Upper lobe of left lung (tissue), 6 donors: ENCODE results near the gene FGL2. TPM values are rescaled to one million over a fixed set of nuclear protein-coding genes. Genes with fewer than 3 reads are reported as not detected.
"Not testable (repeated sequence)": the region's sequence is repeated elsewhere in the genome, so short reads cannot be mapped to it uniquely, and the experiment has no call there.

Source experiments
- ATAC-seq, 2 donors: fragments of 200-7000 bp; cut with Tn5 transposase; one replicate each; pipeline ENCODE4 v1.9.1; 2022; ENCODE audit warnings: mild to moderate bottlenecking in 2 of 2, moderate library complexity in 2 of 2; ENCODE audit not compliant: low FRiP score in 2 of 2
- DNase-seq, 2 donors: peaks; one replicate each; pipeline ENCODE4 v3.0.0-alpha.2; 2019 to 2020
- H3K27ac ChIP-seq, 4 donors: fragments of 200-600 bp; sonication (generic); one replicate each; pipeline ENCODE4 v1.5.1; 2016 to 2019
- H3K27me3 ChIP-seq, 4 donors: fragments of 200-600 bp; sonication (generic); one replicate each; pipeline ENCODE4 v1.5.1; 2017 to 2019
- H3K36me3 ChIP-seq, 4 donors: fragments of 200-600 bp; sonication (generic); one replicate each; pipeline ENCODE4 v1.5.1; 2016 to 2019
- H3K4me1 ChIP-seq, 4 donors: fragments of 200-600 bp; sonication (generic); one replicate each; pipeline ENCODE4 v1.5.1; 2018 to 2019
- H3K4me3 ChIP-seq, 4 donors: fragments of 200-600 bp; sonication (generic); one replicate each; pipeline ENCODE4 v1.5.1; 2017 to 2019; ENCODE audit warnings: mild to moderate bottlenecking in 2 of 4, moderate library complexity in 1 of 4
- H3K9me3 ChIP-seq, 4 donors: fragments of 200-600 bp; sonication (generic); one replicate each; pipeline ENCODE4 v1.5.1; 2018 to 2019
- WGBS, 2 donors: methylation state at CpG; one replicate each; pipeline ENCODE4 v1.1.5; 2017 to 2018; 5-methylcytosine and 5-hydroxymethylcytosine counted together
- total RNA-seq, 6 donors: library from RNA; depleted of rRNA in 4 of 6; stranded (reverse); fragments of >200 nt in 4 of 6; gene quantifications; one replicate each; pipeline versions ENCODE4 v1.1.0 to v1.2.1, GENCODE V29; 2016 to 2021
- donor health status: DM: no; HTN: no; CAD: no; lungs with moderate emphysema.
- donor health status: DM: no; HTN: yes; CAD: no; lungs with severe emphysema.

Gene FGL2
- total RNA-seq, 6 donors from 2014 or later, result 4.2 to 47.3 (median 19.0) TPM

DNA sequence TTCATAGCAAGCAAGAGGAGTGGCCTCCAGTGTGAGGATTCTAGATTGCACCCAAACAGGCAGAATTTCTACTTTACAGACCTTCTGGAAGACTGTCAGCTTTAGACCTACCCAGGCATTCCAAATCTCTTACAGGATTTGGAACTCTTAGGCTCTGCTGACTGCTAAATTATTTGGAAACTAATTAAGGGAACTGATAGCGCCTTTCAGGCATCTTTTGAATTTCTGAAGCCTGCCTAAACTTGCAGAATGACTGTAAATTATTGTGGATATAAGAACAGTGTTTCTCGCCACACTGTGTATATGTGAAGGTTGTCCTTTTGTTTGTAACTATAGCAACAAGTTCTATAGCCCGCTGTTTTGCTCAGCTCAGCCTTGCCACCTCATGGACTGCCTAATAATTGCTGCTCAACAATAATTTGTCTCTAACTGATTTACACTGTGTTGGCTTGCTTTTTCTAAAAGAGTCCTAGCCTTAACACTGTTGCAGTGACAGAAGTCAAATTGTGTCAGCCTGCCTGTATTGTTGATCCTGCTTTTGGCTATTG is 44.6 kb downstream of the FGL2 start:
- not testable (repeated sequence) for H3K9me3 ChIP-seq, H3K27ac ChIP-seq, H3K36me3 ChIP-seq, DNase-seq, H3K4me3 ChIP-seq, H3K4me1 ChIP-seq, H3K27me3 ChIP-seq
- 50 to 92% methylated on average over 2 to 3 of the region's 3 CpGs for WGBS, 2 donors
- peak in 1 of 2 donors; percentile 79 for ATAC-seq

DNA sequence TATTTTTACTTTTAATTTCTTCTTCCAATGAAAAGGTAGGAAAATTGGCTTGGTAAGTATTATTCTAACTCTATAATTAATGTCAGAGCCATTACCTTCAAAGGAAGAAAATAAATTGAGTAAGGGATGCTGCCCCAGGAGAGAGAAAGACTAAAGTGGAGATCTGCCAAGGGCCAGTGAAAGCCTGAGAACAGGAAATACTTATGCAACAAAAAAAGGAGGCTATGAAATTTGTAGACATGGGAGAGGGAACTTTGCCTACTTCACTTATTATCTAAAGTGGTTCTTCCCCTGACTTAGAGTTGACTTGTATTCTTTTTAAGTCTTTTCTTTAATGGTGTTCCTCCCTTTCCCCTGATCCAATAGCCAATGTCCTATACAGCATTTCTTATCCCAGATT is 47.4 kb downstream of the FGL2 start:
- ATAC-seq, result not testable (repeated sequence)

More for the DNA sequence above, 47.4 kb downstream of the FGL2 start:
- not testable (repeated sequence) for H3K4me3 ChIP-seq, H3K4me1 ChIP-seq, H3K27me3 ChIP-seq, H3K36me3 ChIP-seq, H3K9me3 ChIP-seq, DNase-seq, H3K27ac ChIP-seq

Other genes with a start within 250 kb of the FGL2 start
- gene SPDYE17, start 167.5 kb downstream of the FGL2 start, total RNA-seq, result not detected
- gene SPDYE18, start 137.3 kb downstream of the FGL2 start, total RNA-seq, result 1 to 10 TPM in 2 of 6 donors, under 1 TPM in 2, not detected in 2; 0.51 to 7.3 (median 1.5) TPM
- 10 to 100 TPM in 3 of 6 donors, 1 to 10 TPM in 3; 3.6 to 62.4 (median 18.7) TPM for gene CCDC146, start 77.2 kb downstream of the FGL2 start, total RNA-seq
- 100 to 1,000 TPM in 2 of 6 donors, 10 to 100 TPM in 4; 44.0 to 160 (median 73.8) TPM for gene GSAP, start 216.5 kb upstream of the FGL2 start, total RNA-seq